ENCODE results near the gene MAU2. TPM values are rescaled to one million over a fixed set of nuclear protein-coding genes. Genes with fewer than 3 reads are reported as not detected.

MAU2 gene, protein sequence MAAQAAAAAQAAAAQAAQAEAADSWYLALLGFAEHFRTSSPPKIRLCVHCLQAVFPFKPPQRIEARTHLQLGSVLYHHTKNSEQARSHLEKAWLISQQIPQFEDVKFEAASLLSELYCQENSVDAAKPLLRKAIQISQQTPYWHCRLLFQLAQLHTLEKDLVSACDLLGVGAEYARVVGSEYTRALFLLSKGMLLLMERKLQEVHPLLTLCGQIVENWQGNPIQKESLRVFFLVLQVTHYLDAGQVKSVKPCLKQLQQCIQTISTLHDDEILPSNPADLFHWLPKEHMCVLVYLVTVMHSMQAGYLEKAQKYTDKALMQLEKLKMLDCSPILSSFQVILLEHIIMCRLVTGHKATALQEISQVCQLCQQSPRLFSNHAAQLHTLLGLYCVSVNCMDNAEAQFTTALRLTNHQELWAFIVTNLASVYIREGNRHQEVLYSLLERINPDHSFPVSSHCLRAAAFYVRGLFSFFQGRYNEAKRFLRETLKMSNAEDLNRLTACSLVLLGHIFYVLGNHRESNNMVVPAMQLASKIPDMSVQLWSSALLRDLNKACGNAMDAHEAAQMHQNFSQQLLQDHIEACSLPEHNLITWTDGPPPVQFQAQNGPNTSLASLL
- 10 to 100 TPM; 49.9 to 81.4 (median 61.9) TPM for polyA plus RNA-seq (ENCODE audit: insufficient read depth in 1 of 5, insufficient read length in 5 of 5, low replicate concordance in 1 of 5)
- long read RNA-seq, donor 1, partial matches to known transcripts, result 0 of 12 reads
- long read RNA-seq, donor 1, other reads (novel, unspliced or antisense), result 7 of 12 reads
- long read RNA-seq, donor 2, partial matches to known transcripts, result 0 of 1 reads
- long read RNA-seq, donor 2, other reads (novel, unspliced or antisense), result 0 of 1 reads
- long read RNA-seq, donor 3, partial matches to known transcripts, result 0 of 3 reads
- long read RNA-seq, donor 3, other reads (novel, unspliced or antisense), result 0 of 3 reads
- long read RNA-seq, donor 4, partial matches to known transcripts, result 5 of 7 reads
- long read RNA-seq, donor 4, other reads (novel, unspliced or antisense), result 0 of 7 reads
- long read RNA-seq, donor 5, partial matches to known transcripts, result 10 of 12 reads
- long read RNA-seq, donor 5, other reads (novel, unspliced or antisense), result 0 of 12 reads
- long read RNA-seq, donor 6, partial matches to known transcripts, result 7 of 10 reads
- long read RNA-seq, donor 6, other reads (novel, unspliced or antisense), result 0 of 10 reads
- long read RNA-seq, donor 7, partial matches to known transcripts, result 20 of 22 reads
- long read RNA-seq, donor 7, other reads (novel, unspliced or antisense), result 0 of 22 reads
- long read RNA-seq, donor 8, partial matches to known transcripts, result 0 of 2 reads
- long read RNA-seq, donor 8, other reads (novel, unspliced or antisense), result 0 of 2 reads

DNA sequence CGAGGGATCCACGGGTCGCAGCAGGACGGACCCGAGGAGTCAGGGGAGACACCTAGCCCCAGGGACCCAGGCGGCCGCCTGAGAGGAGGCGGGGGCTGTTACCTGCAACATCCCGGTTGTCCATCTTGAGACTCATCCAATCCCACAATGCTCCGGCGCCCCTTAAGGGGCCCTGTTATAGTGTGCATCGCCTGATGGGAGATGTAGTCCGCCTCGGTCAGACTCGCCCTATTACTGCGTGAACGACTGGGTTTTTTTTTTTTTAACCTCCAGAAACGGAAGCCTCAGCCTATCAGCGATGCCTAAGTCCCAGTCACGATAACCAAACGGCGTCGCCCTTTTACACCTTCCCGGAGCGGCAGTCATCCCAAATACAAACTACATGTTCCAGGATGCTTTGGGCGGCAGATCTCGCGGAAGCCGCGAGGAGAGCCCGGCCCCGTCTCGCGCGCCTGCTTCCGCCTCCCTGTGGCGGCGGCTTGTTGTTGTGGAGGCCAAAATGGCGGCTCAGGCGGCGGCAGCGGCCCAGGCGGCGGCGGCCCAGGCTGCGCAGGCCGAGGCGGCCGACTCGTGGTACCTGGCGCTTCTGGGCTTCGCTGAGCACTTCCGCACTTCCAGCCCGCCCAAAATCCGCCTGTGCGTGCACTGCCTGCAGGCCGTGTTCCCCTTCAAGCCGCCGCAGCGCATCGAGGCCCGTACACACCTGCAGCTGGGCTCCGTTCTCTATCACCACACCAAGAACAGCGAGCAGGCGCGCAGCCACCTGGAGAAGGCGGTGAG lies at the start of gene MAU2, which contains the start of gene SUGP1:
Gene MAU2, plus strand, starts transcription at position 469 of the 780 bp plus-strand sequence. Its CDS starts 31 bp downstream, at position 500.
Gene SUGP1, minus strand, starts transcription at position 149 of the 780 bp plus-strand sequence. Its CDS starts 13 bp downstream, at position 136.
- DNase-seq, result peak; percentile 87 to 88

DNA sequence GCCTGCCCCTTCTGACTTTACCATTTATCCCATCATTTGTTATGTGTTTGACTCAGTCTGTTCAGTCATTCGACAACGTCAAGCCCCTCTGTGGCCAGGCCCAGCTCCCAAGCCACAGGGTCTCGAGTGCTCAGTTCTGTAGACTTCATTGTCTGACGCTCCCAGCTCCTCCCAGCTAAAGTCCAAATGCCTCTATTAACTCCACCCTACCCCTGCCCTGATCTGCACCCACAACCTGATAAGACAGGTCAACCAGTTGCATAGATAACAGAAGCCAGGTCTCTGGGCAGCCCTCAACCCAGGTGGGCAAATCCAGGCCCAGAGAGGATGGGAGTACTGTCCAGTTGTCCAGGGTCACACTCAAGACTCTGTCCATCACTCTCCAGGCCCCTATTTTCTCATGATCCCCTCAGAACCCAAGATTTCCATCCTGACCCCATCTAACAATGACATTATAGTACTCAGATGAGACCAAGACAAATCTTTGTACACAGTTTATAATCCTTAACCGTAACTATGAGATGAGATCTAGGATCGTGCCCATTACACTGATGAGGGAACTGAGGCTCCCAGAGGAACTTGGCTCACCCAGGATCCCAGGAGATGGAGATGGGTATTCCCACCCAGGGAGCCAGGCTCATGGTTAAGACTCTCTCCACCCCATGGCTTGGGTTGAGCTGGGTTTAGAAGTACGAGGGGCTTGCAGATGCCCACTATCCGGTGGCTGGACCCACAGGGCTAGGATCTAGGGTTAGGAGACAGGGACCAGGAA lies 48.6 kb upstream of the MAU2 start:
- no peak for DNase-seq

- DNase-seq, result peak; percentile 66 to 78
Observed at GRCh38 chr19:19274146-19274545, 46.5 kb upstream of the MAU2 start.

DNA sequence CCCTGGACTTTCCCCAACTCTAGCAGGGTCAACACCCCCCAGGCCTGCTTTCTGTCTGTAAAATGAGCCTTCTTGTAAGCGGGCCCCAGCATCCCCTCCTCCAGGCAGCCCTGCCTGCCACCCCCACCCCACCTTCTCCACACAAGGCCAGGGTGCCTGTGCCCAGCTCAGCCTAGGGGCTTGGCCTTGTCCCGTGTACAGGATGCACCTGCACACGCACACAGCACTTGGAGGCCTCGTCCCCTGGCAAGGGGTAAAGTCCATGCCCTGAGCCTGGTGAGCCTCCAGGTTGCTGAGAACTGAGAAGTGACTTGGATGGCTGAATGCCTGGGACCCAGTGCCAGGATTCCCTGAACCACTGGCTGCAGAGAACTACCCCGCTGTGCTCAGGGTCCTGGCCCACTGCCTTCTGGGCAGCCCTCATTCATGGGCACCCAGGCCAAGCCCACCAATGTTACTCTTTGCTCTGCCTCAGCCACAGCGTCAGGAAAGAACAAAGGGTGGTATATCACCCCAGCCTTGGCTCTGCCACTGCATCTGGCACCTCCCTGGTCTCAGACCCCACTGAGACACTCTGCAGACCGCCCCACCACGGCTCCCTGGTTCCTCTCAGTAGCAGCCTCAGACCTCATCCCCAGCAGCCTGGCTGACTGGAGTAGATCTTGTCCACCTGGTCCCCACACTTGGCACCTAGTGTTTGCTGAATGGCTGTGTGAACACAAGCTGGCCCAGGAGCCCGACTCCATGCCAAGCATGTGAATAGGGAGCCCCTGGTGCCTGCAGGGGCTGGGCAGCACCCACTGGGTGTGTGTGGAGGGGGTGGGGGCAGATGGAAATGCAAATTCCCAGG lies 45.7 kb upstream of the MAU2 start:
- no peak for DNase-seq

DNA sequence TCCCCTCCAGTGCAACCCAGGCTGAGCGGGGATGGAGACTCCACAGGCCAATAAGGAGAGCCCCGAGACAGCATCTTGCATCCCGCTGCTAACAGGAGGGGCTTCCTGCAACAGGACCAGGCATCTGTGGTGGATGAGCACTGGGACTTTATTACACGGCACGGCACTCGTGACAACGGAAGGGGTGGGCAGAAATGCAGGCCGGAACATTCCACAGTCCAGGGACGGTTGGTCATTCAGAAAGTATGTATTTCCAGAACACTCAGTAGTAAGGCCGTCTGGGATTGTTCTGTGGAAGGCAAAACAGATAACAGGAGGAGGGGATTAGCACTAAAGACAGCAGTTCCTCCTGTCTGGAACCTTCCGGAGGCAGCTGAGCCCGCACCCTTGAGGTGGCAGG lies 44.2 kb upstream of the MAU2 start:
- DNase-seq, result no peak

GRCh38 chr19:19276851-19277250 lies 43.8 kb upstream of the MAU2 start:
- DNase-seq, result no peak

GRCh38 chr19:19278315-19278714 lies 42.3 kb upstream of the MAU2 start:
- no peak for DNase-seq

- DNase-seq, result no peak
Observed at GRCh38 chr19:19279062-19279612, 41.5 kb upstream of the MAU2 start.

- no peak for DNase-seq
Observed at GRCh38 chr19:19279853-19280252, 40.8 kb upstream of the MAU2 start.

DNA sequence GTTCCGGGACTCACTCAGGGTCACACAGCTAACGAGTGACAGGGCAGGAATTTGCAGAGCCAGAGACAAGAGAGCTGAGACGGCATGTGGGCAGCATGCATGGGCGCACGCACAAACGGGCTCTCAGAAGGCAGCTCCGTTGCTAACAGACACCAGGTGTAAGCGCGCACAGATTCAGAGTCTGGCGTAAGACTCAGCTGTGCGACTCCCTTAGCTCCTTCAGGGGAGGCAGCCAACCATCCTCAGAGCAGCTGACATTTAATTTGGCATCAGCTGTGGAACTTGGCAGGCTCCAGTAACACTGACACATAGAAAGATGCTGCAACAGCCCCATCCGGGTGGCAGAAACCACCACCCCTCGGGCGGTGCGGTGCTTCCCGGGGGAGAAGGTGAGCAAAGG lies 40.1 kb upstream of the MAU2 start:
- no peak for DNase-seq

- no peak for DNase-seq
Observed at GRCh38 chr19:19285686-19286085, 34.9 kb upstream of the MAU2 start.

DNA sequence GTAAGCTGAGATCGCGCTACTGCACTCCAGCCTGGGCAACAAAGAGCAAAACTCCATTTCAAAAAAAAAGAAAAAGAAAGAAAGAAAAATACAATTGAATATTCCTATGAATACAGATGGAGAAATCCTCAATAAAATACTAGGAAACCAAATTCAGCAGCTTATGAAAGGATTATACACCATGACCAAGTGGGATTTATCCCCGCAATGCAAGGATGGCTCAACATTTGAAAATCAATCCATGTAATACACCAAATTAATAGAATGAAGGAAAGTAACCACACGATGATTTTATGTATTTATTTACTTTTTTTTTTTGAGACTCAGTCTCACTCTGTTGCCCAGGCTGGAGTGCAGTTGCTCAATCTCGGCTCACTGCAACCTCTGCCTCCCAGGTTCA lies 28.0 kb upstream of the MAU2 start:
- no peak for DNase-seq

- DNase-seq, result no peak
Observed at GRCh38 chr19:19294914-19295313, 25.7 kb upstream of the MAU2 start.

- no peak for DNase-seq
Observed at GRCh38 chr19:19296953-19297689, 23.5 kb upstream of the MAU2 start.

GRCh38 chr19:19297759-19298158 lies 22.9 kb upstream of the MAU2 start:
- DNase-seq, result no peak

GRCh38 chr19:19300613-19301012 lies 20.0 kb upstream of the MAU2 start:
- DNase-seq, result no peak

- no peak for DNase-seq
Observed at GRCh38 chr19:19303411-19303810, 17.2 kb upstream of the MAU2 start.
